Hypothalamus (tissue), 51 donors: ENCODE results near the gene RIMBP3C.
"Not testable (repeated sequence)": the region's sequence is repeated elsewhere in the genome, so short reads cannot be mapped to it uniquely, and the experiment has no call there.

Experiments used
- DNase-seq, 51 donors: peaks; one replicate each; lab custom pipeline; 2025; lab: John Stamatoyannopoulos, UW

Gene RIMBP3C

GRCh38 chr22:21551361-21551760 lies at the start of gene RIMBP3C:
RIMBP3C (minus strand) TSS chr22:21551461; CDS start chr22:21550976, 485 bp downstream.
- not testable (repeated sequence) for DNase-seq

- no peak for DNase-seq
These were observed 48.0 kb upstream of the RIMBP3C start for GRCh38 chr22:21599053-21599893.

GRCh38 chr22:21598302-21598701 lies 47.0 kb upstream of the RIMBP3C start:
- no peak for DNase-seq

- not testable (repeated sequence) for DNase-seq
These were observed 45.3 kb upstream of the RIMBP3C start for GRCh38 chr22:21596356-21597135.

- peak in 14 of 51 donors; percentile 2 to 49 (median 24) for DNase-seq
These were observed 43.7 kb upstream of the RIMBP3C start for GRCh38 chr22:21594865-21595452.

GRCh38 chr22:21593406-21594232 lies 42.4 kb upstream of the RIMBP3C start:
- DNase-seq = peak in 5 of 51 donors; percentile 3 to 12 (median 5)

- DNase-seq = no peak
These were observed 41.2 kb upstream of the RIMBP3C start for GRCh38 chr22:21592422-21592821.

- DNase-seq = no peak
These were observed 40.4 kb upstream of the RIMBP3C start for GRCh38 chr22:21591695-21592094.

- DNase-seq = peak in 1 of 51 donors; percentile 20
These were observed 39.8 kb upstream of the RIMBP3C start for GRCh38 chr22:21590809-21591641.

- DNase-seq = no peak
These were observed 38.1 kb upstream of the RIMBP3C start for GRCh38 chr22:21589396-21589795.

GRCh38 chr22:21587803-21588611 lies 36.7 kb upstream of the RIMBP3C start:
- peak in 29 of 51 donors; percentile 3 to 54 (median 26) for DNase-seq

GRCh38 chr22:21585389-21585788 lies 34.1 kb upstream of the RIMBP3C start:
- no peak for DNase-seq

- no peak for DNase-seq
These were observed 31.8 kb upstream of the RIMBP3C start for GRCh38 chr22:21582801-21583740.

- DNase-seq = not testable (repeated sequence)
These were observed 29.9 kb upstream of the RIMBP3C start for GRCh38 chr22:21581009-21581713.

GRCh38 chr22:21580623-21581007 lies 29.4 kb upstream of the RIMBP3C start:
- DNase-seq = not testable (repeated sequence)

GRCh38 chr22:21579474-21579851 lies 28.2 kb upstream of the RIMBP3C start:
- no peak for DNase-seq
